K562 (cell line): ENCODE data around the gene IGFL1. TPM values are rescaled to one million over a fixed set of nuclear protein-coding genes. Genes with fewer than 3 reads are reported as not detected.
A peak's percentile ranks its signal among the peaks of the same experiment; 100 is the strongest.

Experiments used
- ARID3A ChIP-seq: IDR thresholded peaks from 2 replicates; pipeline ENCODE4 v1.6.1; 2012; ENCODE audit warnings: low read depth, low read length, improper control_type of control experiment, borderline replicate concordance
- BCL6 ChIP-seq: fragments of 250-450 bp; sonication (Bioruptor Pico); IDR thresholded peaks from 2 replicates; pipeline ENCODE4 v1.4.0; 2020
- CEBPG ChIP-seq, 3 experiments: fragments of 200-800 bp in 1 of 3; sonication (Bioruptor generic) in 1 of 3; sonication (generic) in 1 of 3; formaldehyde crosslinking in 1 of 3; IDR thresholded peaks in 2 of 3; conservative IDR thresholded peaks in 1 of 3; 2 replicates each; pipeline versions ENCODE4 v1.6.1 to v1.8.0; 2016 to 2022; ENCODE audit warnings: missing compliant biosample characterization in 2 of 3, missing genetic modification characterization in 2 of 3, mild to moderate bottlenecking in 1 of 3, missing genetic modification reagents in 1 of 3
- ERF ChIP-seq: fragments of 450-650 bp; formaldehyde crosslinking; IDR thresholded peaks from 2 replicates; pipeline ENCODE4 v1.4.0; 2020; ENCODE audit warnings: mild to moderate bottlenecking, mixed read lengths
- ESRRB ChIP-seq: fragments of 250-450 bp; sonication (Bioruptor Pico); IDR thresholded peaks from 2 replicates; pipeline ENCODE4 v1.5.0; 2020; ENCODE audit warnings: mild to moderate bottlenecking, moderate library complexity, borderline replicate concordance
- JUNB ChIP-seq: fragments of 450-650 bp; formaldehyde crosslinking; conservative IDR thresholded peaks from 2 replicates; pipeline ENCODE4 v1.4.0; 2020; ENCODE audit warnings: mild to moderate bottlenecking
- KDM2B ChIP-seq: fragments of 250-450 bp; sonication (Bioruptor Pico); IDR thresholded peaks from 2 replicates; pipeline ENCODE4 v1.8.0; 2021; ENCODE audit warnings: mild to moderate bottlenecking, moderate library complexity
- KLF10 ChIP-seq: fragments of 250-450 bp; sonication (Bioruptor Pico); IDR thresholded peaks from 2 replicates; pipeline ENCODE4 v1.6.1; 2021; ENCODE audit warnings: matching md5 sums
- KLF6 ChIP-seq: fragments of 250-450 bp; sonication (Bioruptor Pico); IDR thresholded peaks from 2 replicates; pipeline ENCODE4 v1.4.0; 2020; ENCODE audit warnings: mild to moderate bottlenecking, moderate library complexity, borderline replicate concordance
- MAZ ChIP-seq, 2 experiments: fragments of 450-650 bp in 1 of 2; sonication (generic) in 1 of 2; formaldehyde crosslinking; IDR thresholded peaks in 1 of 2; conservative IDR thresholded peaks in 1 of 2; 2 replicates each; pipeline versions ENCODE4 v1.4.0 to v1.5.0; 2020; ENCODE audit warnings: mild to moderate bottlenecking in 1 of 2, missing genetic modification reagents in 1 of 2
- NFE2 ChIP-seq: IDR thresholded peaks from 2 replicates; pipeline ENCODE4 v1.6.1; 2014; ENCODE audit warnings: antibody characterized with exemption, low read depth
- OTX1 ChIP-seq: fragments of 450-650 bp; formaldehyde crosslinking; IDR thresholded peaks from 2 replicates; pipeline ENCODE4 v1.4.0; 2022; ENCODE audit warnings: mild to moderate bottlenecking
- PATZ1 ChIP-seq: fragments of 250-450 bp; sonication (Bioruptor Pico); IDR thresholded peaks from 2 replicates; pipeline ENCODE4 v1.5.0; 2020; ENCODE audit warnings: mild to moderate bottlenecking, borderline replicate concordance
- POLR2AphosphoS2 ChIP-seq: IDR thresholded peaks from 2 replicates; pipeline ENCODE4 v1.6.1; 2012; ENCODE audit warnings: low read length, improper control_type of control experiment
- SMARCE1 ChIP-seq: fragments of 450-650 bp; IDR thresholded peaks from 2 replicates; pipeline ENCODE4 v1.7.1; 2016; ENCODE audit warnings: mild to moderate bottlenecking
- TBL1XR1 ChIP-seq, 2 experiments: IDR thresholded peaks; 2 replicates each; pipeline ENCODE4 v1.6.1; 2012; ENCODE audit warnings: improper control_type of control experiment in 2 of 2, low read length in 2 of 2, mild to moderate bottlenecking in 1 of 2
- TEAD1 ChIP-seq, 2 experiments: fragments of 450-650 bp in 1 of 2; sonication (generic) in 1 of 2; formaldehyde crosslinking; IDR thresholded peaks; 2 replicates each; pipeline versions ENCODE4 v1.4.0 to v1.8.0; 2020 to 2022; ENCODE audit warnings: mild to moderate bottlenecking in 2 of 2, missing genetic modification reagents in 1 of 2
- YBX1 ChIP-seq: fragments of 450-650 bp; IDR thresholded peaks from 2 replicates; pipeline ENCODE4 v1.7.1; 2016; ENCODE audit warnings: mild to moderate bottlenecking
- ZNF316 ChIP-seq: fragments of 450-650 bp; IDR thresholded peaks from 2 replicates; pipeline ENCODE4 v1.6.1; 2016
- polyA plus RNA-seq, 8 experiments: library from polyadenylated mRNA; depleted of rRNA in 4 of 8; stranded (reverse) in 5 of 8; unstranded in 3 of 8; fragments of >200 nt; fragmentation: Nextera tagmentation in 2 of 8; fragmentation: Illumina TruSeq in 1 of 8; extraction: Ambion mirVana in 2 of 8; extraction: Trizol in 1 of 8; gene quantifications; 2 replicates each; pipeline versions ENCODE4 v1.2.1 to v1.2.3, GENCODE V29; 2011 to 2014; ENCODE audit warnings: inconsistent platforms in 1 of 8, missing spikeins in 1 of 8
- total RNA-seq, 7 experiments: library from RNA; depleted of rRNA in 6 of 7; stranded (reverse); fragments of >200 nt in 6 of 7; fragmentation: Illumina TruSeq in 2 of 7; extraction: Trizol in 2 of 7; gene quantifications; 2 replicates each; pipeline versions ENCODE4 v1.2.1 to v1.2.3, GENCODE V29; 2011 to 2021; ENCODE audit warnings: low replicate concordance in 1 of 7
- TF ChIP-seq, protein P1 (sequence below): fragments of 250-450 bp; sonication (Bioruptor Pico); IDR thresholded peaks from 2 replicates; pipeline ENCODE4 v1.5.0; 2022; ENCODE audit warnings: mild to moderate bottlenecking
- TF ChIP-seq, protein P2 (sequence below): fragments of 250-450 bp; sonication (Bioruptor Pico); IDR thresholded peaks from 2 replicates; pipeline ENCODE4 v1.6.1; 2021; ENCODE audit warnings: mild to moderate bottlenecking

IGFL1 gene
- total and polyA plus RNA-seq, 9 of the 15 experiments (the other 6 are each of a cell fraction or from before 2014, with no cell fraction given): not detected

- TF ChIP-seq OTX1 (CRISPR knock-in tag) (peak; percentile 74; the same call in 1 of the 2 replicates), ZNF316 (no peak), CEBPG (CRISPR knock-in tag; IDR thresholded peaks at IDR 0.05) (peak; percentile 34; the same call in 1 of the 2 replicates), CEBPG (tag; conservative IDR thresholded peaks at IDR 0.05 in 1 of 2, IDR thresholded peaks at IDR 0.05 in 1 of 2) (peak in 1 of 2 experiments; percentile 36; a peak in 2 of 4 replicates), JUNB (CRISPR knock-in tag) (peak; percentile 57; the same call in 1 of the 2 replicates), KLF6 (CRISPR knock-in tag) (no peak), BCL6 (CRISPR knock-in tag) (no peak), ERF (CRISPR knock-in tag) (no peak), ESRRB (CRISPR knock-in tag) (0 out of 2 replicates have a peak, but pooled peaks have one; percentile 70), KLF10 (CRISPR knock-in tag) (0 out of 2 replicates have a peak, but pooled peaks have one; percentile 19), TEAD1 (CRISPR knock-in tag; IDR thresholded peaks at IDR 0.05) (0 out of 4 replicates have a peak, but pooled peaks of 1 of the 2 experiments have one; percentile 32), ARID3A (no peak), PATZ1 (CRISPR knock-in tag) (peak; percentile 65; the same call in 1 of the 2 replicates), MAZ (CRISPR knock-in tag; conservative IDR thresholded peaks at IDR 0.05 in 1 of 2, IDR thresholded peaks at IDR 0.05 in 1 of 2) (no peak; a peak in 1 of 4 replicates), SMARCE1 (no peak), NFE2 (no peak), KDM2B (CRISPR knock-in tag) (no peak), YBX1 (no peak), TBL1XR1 (IDR thresholded peaks at IDR 0.05; ENCODE audit: low read length in 2 of 2) (no peak), POLR2AphosphoS2 (no peak)
- TF ChIP-seq, protein P1, sequence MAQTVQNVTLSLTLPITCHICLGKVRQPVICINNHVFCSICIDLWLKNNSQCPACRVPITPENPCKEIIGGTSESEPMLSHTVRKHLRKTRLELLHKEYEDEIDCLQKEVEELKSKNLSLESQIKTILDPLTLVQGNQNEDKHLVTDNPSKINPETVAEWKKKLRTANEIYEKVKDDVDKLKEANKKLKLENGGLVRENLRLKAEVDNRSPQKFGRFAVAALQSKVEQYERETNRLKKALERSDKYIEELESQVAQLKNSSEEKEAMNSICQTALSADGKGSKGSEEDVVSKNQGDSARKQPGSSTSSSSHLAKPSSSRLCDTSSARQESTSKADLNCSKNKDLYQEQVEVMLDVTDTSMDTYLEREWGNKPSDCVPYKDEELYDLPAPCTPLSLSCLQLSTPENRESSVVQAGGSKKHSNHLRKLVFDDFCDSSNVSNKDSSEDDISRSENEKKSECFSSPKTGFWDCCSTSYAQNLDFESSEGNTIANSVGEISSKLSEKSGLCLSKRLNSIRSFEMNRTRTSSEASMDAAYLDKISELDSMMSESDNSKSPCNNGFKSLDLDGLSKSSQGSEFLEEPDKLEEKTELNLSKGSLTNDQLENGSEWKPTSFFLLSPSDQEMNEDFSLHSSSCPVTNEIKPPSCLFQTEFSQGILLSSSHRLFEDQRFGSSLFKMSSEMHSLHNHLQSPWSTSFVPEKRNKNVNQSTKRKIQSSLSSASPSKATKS (CRISPR knock-in tag): 0 out of 2 replicates have a peak, but pooled peaks have one; percentile 7
- TF ChIP-seq, protein P2, sequence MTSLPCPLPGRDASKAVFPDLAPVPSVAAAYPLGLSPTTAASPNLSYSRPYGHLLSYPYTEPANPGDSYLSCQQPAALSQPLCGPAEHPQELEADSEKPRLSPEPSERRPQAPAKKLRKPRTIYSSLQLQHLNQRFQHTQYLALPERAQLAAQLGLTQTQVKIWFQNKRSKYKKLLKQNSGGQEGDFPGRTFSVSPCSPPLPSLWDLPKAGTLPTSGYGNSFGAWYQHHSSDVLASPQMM (CRISPR knock-in tag): no peak
Observed at GRCh38 chr19:46191972-46192371, 37.6 kb upstream of the IGFL1 start (continued).
